SK-N-MC (cell line): Measurements from ENCODE around the gene GRXCR2.

ENCODE experiments used
- EZH2 ChIP-seq: fragments of 200-600 bp; sonication (generic); IDR thresholded peaks from one replicate; pipeline ENCODE4 v1.6.1; 2017; ENCODE audit warnings: antibody characterized with exemption
- FOXP2 ChIP-seq: optimal IDR thresholded peaks from 2 replicates; pipeline ENCODE3; 2011; ENCODE audit warnings: mild to moderate bottlenecking, moderate library complexity; ENCODE audit not compliant: insufficient read depth; ENCODE audit errors: extremely low read length, control extremely low read depth
- POLR2AphosphoS5 ChIP-seq: IDR thresholded peaks from 2 replicates; pipeline ENCODE4 v1.6.1; 2012; ENCODE audit warnings: mild to moderate bottlenecking, low read depth, low read length, borderline replicate concordance

- TF ChIP-seq EZH2 (no peak), POLR2AphosphoS5 (no peak), FOXP2 (no peak)
Observed at GRCh38 chr5:145812877-145813276, 59.9 kb downstream of the GRXCR2 start.
